Skeletal muscle tissue (tissue), 4 donors: ENCODE measurements around the gene CRTC1. TPM values are rescaled to one million over a fixed set of nuclear protein-coding genes. Genes with fewer than 3 reads are reported as not detected.

Source experiments
- H3K27ac ChIP-seq: one replicate; pipeline ENCODE4 v1.7.0; 2013; ENCODE audit warnings: mild to moderate bottlenecking, low read depth, low read length, inconsistent platforms
- H3K27me3 ChIP-seq, 3 donors: one replicate each; pipeline ENCODE4 v1.7.0; 2013; ENCODE audit warnings: low read length in 3 of 3; ENCODE audit not compliant: control insufficient read depth in 3 of 3, insufficient read depth in 3 of 3
- H3K36me3 ChIP-seq, 3 donors: one replicate each; pipeline ENCODE4 v1.7.0; 2013; ENCODE audit warnings: low read length in 3 of 3; ENCODE audit not compliant: control insufficient read depth in 3 of 3, insufficient read depth in 3 of 3
- H3K4me1 ChIP-seq, 3 donors: one replicate each; pipeline ENCODE4 v1.7.0; 2013; ENCODE audit warnings: low read length in 3 of 3, mild to moderate bottlenecking in 3 of 3; ENCODE audit not compliant: control insufficient read depth in 3 of 3, insufficient read depth in 3 of 3
- H3K4me3 ChIP-seq, 3 donors: one replicate each; pipeline ENCODE4 v1.7.0; 2013; ENCODE audit warnings: low read length in 3 of 3
- H3K9ac ChIP-seq, 3 donors: one replicate each; pipeline ENCODE4 v1.7.0; 2013; ENCODE audit warnings: low read length in 3 of 3, mild to moderate bottlenecking in 3 of 3, moderate library complexity in 2 of 3, low read depth in 1 of 3
- H3K9me3 ChIP-seq, 3 donors: one replicate each; pipeline ENCODE4 v1.7.0; 2013; ENCODE audit warnings: low read length in 3 of 3; ENCODE audit not compliant: control insufficient read depth in 3 of 3
- total RNA-seq: library from RNA; depleted of rRNA; stranded (reverse); fragments of >200 nt; gene quantifications from one replicate; pipeline ENCODE4 v1.2.3, GENCODE V29; 2014
- donor health status: Osteomylitis.

CRTC1 gene
- total RNA-seq, 1 donor from 2014 or later: 3.1 TPM

GRCh38 chr19:18763674-18764590 is 80.5 kb downstream of the CRTC1 start:
- Histone ChIP-seq H3K27ac (peak overlapping the region; percentile 54), H3K36me3 (peaks cover 0 to 2% (median 0%) of the 10 kb centered on the region in 3 donors), H3K9me3 (no peaks in the 10 kb centered on the region), H3K4me3 (no peak overlapping the region), H3K4me1 (peaks cover 31 to 35% (median 33%) of the 10 kb centered on the region in 3 donors), H3K27me3 (no peaks in the 10 kb centered on the region), H3K9ac (peak overlapping the region in 2 of 3 donors; percentile 21 to 69)

GRCh38 chr19:18764591-18765051 is 81.1 kb downstream of the CRTC1 start:
- peaks cover 31 to 38% (median 35%) of the 10 kb centered on the region in 3 donors for H3K4me1 ChIP-seq
- H3K9ac ChIP-seq: peak overlapping the region in 1 of 3 donors; percentile 69
- H3K27ac ChIP-seq: peak overlapping the region; percentile 54
- H3K27me3 ChIP-seq: no peaks in the 10 kb centered on the region
- no peak overlapping the region for H3K4me3 ChIP-seq
- H3K9me3 ChIP-seq: no peaks in the 10 kb centered on the region
- H3K36me3 ChIP-seq: peaks cover 0 to 2% (median 0%) of the 10 kb centered on the region in 3 donors

- H3K36me3 ChIP-seq: peaks cover 0 to 2% (median 0%) of the 10 kb centered on the region in 3 donors
- no peaks in the 10 kb centered on the region for H3K9me3 ChIP-seq
- peaks cover 31 to 40% (median 35%) of the 10 kb centered on the region in 3 donors for H3K4me1 ChIP-seq
- H3K27me3 ChIP-seq: no peaks in the 10 kb centered on the region
- peak overlapping the region in 1 of 3 donors; percentile 3 for H3K9ac ChIP-seq
- no peak overlapping the region for H3K27ac ChIP-seq
- no peak overlapping the region for H3K4me3 ChIP-seq
These were observed 81.7 kb downstream of the CRTC1 start for GRCh38 chr19:18765224-18765623.

- Histone ChIP-seq H3K9ac (peak overlapping the region in 1 of 3 donors; percentile 33), H3K27ac (no peak overlapping the region), H3K27me3 (no peaks in the 10 kb centered on the region), H3K4me3 (no peak overlapping the region), H3K36me3 (peaks cover 0 to 2% (median 0%) of the 10 kb centered on the region in 3 donors), H3K9me3 (no peaks in the 10 kb centered on the region), H3K4me1 (peaks cover 16 to 23% (median 21%) of the 10 kb centered on the region in 3 donors)
These were observed 84.7 kb downstream of the CRTC1 start for GRCh38 chr19:18768046-18768771.

GRCh38 chr19:18768997-18769891 is 85.8 kb downstream of the CRTC1 start:
- Histone ChIP-seq H3K36me3 (peaks cover 0 to 2% (median 0%) of the 10 kb centered on the region in 3 donors), H3K27ac (no peak overlapping the region), H3K27me3 (no peaks in the 10 kb centered on the region), H3K9ac (no peak overlapping the region), H3K4me3 (no peak overlapping the region), H3K4me1 (peaks cover 6 to 13% (median 10%) of the 10 kb centered on the region in 3 donors), H3K9me3 (no peaks in the 10 kb centered on the region)

- H3K9me3 ChIP-seq: no peaks in the 10 kb centered on the region
These were observed 86.6 kb downstream of the CRTC1 start for GRCh38 chr19:18769989-18770528.

GRCh38 chr19:18770663-18771327 is 87.3 kb downstream of the CRTC1 start:
- H3K27me3 ChIP-seq: no peaks in the 10 kb centered on the region

More at GRCh38 chr19:18769989-18770528, 86.6 kb downstream of the CRTC1 start:
- peaks cover 0 to 2% (median 0%) of the 10 kb centered on the region in 3 donors for H3K36me3 ChIP-seq
- peaks cover 0 to 7% (median 3%) of the 10 kb centered on the region in 3 donors for H3K4me1 ChIP-seq
- no peak overlapping the region for H3K4me3 ChIP-seq
- no peak overlapping the region for H3K9ac ChIP-seq
- H3K27ac ChIP-seq: no peak overlapping the region
- H3K27me3 ChIP-seq: no peaks in the 10 kb centered on the region

GRCh38 chr19:18771328-18772242 is 88.1 kb downstream of the CRTC1 start:
- no peak overlapping the region for H3K9ac ChIP-seq

More at GRCh38 chr19:18770663-18771327, 87.3 kb downstream of the CRTC1 start:
- Histone ChIP-seq H3K4me1 (peaks cover 0 to 7% (median 0%) of the 10 kb centered on the region in 3 donors), H3K36me3 (peaks cover 0 to 5% (median 0%) of the 10 kb centered on the region in 3 donors), H3K9me3 (no peaks in the 10 kb centered on the region), H3K27ac (no peak overlapping the region), H3K4me3 (no peak overlapping the region), H3K9ac (no peak overlapping the region)

More at GRCh38 chr19:18771328-18772242, 88.1 kb downstream of the CRTC1 start:
- peaks cover 0 to 7% (median 0%) of the 10 kb centered on the region in 3 donors for H3K4me1 ChIP-seq
- H3K27me3 ChIP-seq: no peaks in the 10 kb centered on the region
- H3K9me3 ChIP-seq: no peaks in the 10 kb centered on the region
- H3K36me3 ChIP-seq: peaks cover 0 to 9% (median 0%) of the 10 kb centered on the region in 3 donors
- no peak overlapping the region for H3K27ac ChIP-seq
- no peak overlapping the region for H3K4me3 ChIP-seq
